Fibroblast of the conjunctiva (primary cell): ENCODE data around the gene BIRC5.

ENCODE experiments used
- DNase-seq: peaks from one replicate; pipeline ENCODE4 v3.0.0-alpha.2; 2010; ENCODE audit warnings: low read depth

Gene BIRC5

GRCh38 chr17:78256707-78257591 is 42.9 kb downstream of the BIRC5 start:
- no peak for DNase-seq

- no peak for DNase-seq
These were observed 43.8 kb downstream of the BIRC5 start for GRCh38 chr17:78257810-78258322.

GRCh38 chr17:78258323-78259191 is 44.5 kb downstream of the BIRC5 start:
- no peak for DNase-seq

- no peak for DNase-seq
These were observed 45.1 kb downstream of the BIRC5 start for GRCh38 chr17:78259192-78259554.

- no peak for DNase-seq
These were observed 49.1 kb downstream of the BIRC5 start for GRCh38 chr17:78263063-78263735.

- no peak for DNase-seq
These were observed 49.8 kb downstream of the BIRC5 start for GRCh38 chr17:78263736-78264340.

GRCh38 chr17:78264590-78264989 is 50.5 kb downstream of the BIRC5 start:
- DNase-seq = no peak

GRCh38 chr17:78265121-78265520 is 51.1 kb downstream of the BIRC5 start:
- no peak for DNase-seq

GRCh38 chr17:78266231-78266631 is 52.2 kb downstream of the BIRC5 start:
- no peak for DNase-seq

- no peak for DNase-seq
These were observed 52.7 kb downstream of the BIRC5 start for GRCh38 chr17:78266771-78267170.

- no peak for DNase-seq
These were observed 53.4 kb downstream of the BIRC5 start for GRCh38 chr17:78267253-78268073.

GRCh38 chr17:78268191-78268874 is 54.3 kb downstream of the BIRC5 start:
- no peak for DNase-seq

GRCh38 chr17:78268951-78269905 is 55.2 kb downstream of the BIRC5 start:
- peak; percentile 27 for DNase-seq

- no peak for DNase-seq
These were observed 55.9 kb downstream of the BIRC5 start for GRCh38 chr17:78269955-78270381.

- DNase-seq = no peak
These were observed 57.5 kb downstream of the BIRC5 start for GRCh38 chr17:78271419-78272170.

GRCh38 chr17:78272181-78272913 is 58.3 kb downstream of the BIRC5 start:
- no peak for DNase-seq

- DNase-seq = no peak
These were observed 58.8 kb downstream of the BIRC5 start for GRCh38 chr17:78272914-78273258.

GRCh38 chr17:78273813-78274212 is 59.8 kb downstream of the BIRC5 start:
- DNase-seq = no peak
